Measurements from ENCODE around the gene RPL18.

RPL18 gene

DNA sequence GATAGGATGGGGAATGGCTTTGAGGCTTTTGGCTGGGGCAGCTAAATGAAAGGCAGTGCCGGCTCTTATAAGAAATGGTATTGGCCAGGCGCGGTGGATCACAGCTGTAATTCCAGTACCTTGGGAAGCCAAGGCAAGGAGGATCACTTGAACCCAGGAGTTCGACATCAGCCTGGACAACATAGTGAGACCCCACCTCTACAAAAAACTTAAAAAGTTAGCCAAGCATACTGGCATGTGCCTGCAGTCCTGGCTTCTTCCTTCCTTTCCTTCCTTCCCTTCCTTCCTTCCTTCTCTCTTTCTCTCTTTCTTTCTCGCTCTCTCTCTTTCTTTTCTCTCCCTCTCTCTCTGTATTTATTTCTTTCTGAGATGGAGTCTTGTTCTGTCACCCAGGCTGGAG is 23.9 kb upstream of the RPL18 start:
- no peak overlapping the region for H4K5ac ChIP-seq (ENCODE audit: low read length)

DNA sequence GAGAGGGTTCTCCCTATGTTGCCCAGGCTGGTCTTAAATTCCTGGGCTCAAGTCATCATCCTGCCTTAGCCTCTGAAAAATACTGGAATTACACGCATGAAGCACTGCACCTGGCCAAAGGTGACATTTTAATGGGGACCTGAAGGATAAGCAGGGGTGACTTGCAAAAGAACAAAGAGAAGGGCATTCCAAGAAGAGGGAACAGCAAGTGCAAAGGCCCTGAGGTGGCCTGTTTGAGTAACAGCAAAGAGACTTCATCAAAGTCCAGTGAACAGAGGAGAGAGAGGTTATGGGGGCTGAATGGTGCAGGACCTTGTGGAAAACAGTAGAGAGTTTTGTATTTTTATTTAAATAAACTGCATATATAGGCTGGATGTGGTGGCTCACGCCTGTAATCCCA is 22.9 kb upstream of the RPL18 start:
- H3K23ac ChIP-seq (ENCODE audit: low read length) = no peak overlapping the region

More for the DNA sequence above, 23.9 kb upstream of the RPL18 start:
- peaks cover 4% of the 10 kb centered on the region for H3K4me1 ChIP-seq (ENCODE audit: control insufficient read depth, low read depth, low read length)
- no peak for DNase-seq
- H2AK5ac ChIP-seq (ENCODE audit: low read length) = no peak overlapping the region
- no peaks in the 10 kb centered on the region for H3K79me1 ChIP-seq (ENCODE audit: low read length)
- no CpG with 5 or more reads among the region's 5 CpGs for WGBS (ENCODE audit: extremely low coverage, insufficient coverage, low lambda C conversion rate)
- no peak overlapping the region for H3K9ac ChIP-seq (ENCODE audit: low read length)
- no peak overlapping the region for H3K4me3 ChIP-seq (ENCODE audit: low read length)
- H3K56ac ChIP-seq (ENCODE audit: low read length) = no peak overlapping the region
- no peak overlapping the region for H3K27ac ChIP-seq (ENCODE audit: low read depth, low read length)
- H3K27me3 ChIP-seq (ENCODE audit: insufficient read depth, low read length, poor library complexity) = no peaks in the 10 kb centered on the region
- H3K4me2 ChIP-seq (ENCODE audit: low read length) = no peak overlapping the region
- H3K79me2 ChIP-seq (ENCODE audit: control insufficient read depth, insufficient read depth, low read length) = no peaks in the 10 kb centered on the region
- no peak overlapping the region for H3K4ac ChIP-seq (ENCODE audit: low read depth, low read length)
- no peak overlapping the region for H2BK120ac ChIP-seq (ENCODE audit: low read depth, low read length)
- no peak overlapping the region for H2BK15ac ChIP-seq (replicated peaks; ENCODE audit: low read depth)
- H3K23ac ChIP-seq (ENCODE audit: low read length) = no peak overlapping the region
- H3K18ac ChIP-seq (ENCODE audit: low read length) = no peak overlapping the region
- no peak overlapping the region for H4K8ac ChIP-seq (ENCODE audit: low read depth, low read length)
- H3K36me3 ChIP-seq (ENCODE audit: control insufficient read depth, insufficient read depth, low read length) = no peaks in the 10 kb centered on the region
- H2BK5ac ChIP-seq (ENCODE audit: low read length) = no peak overlapping the region

DNA sequence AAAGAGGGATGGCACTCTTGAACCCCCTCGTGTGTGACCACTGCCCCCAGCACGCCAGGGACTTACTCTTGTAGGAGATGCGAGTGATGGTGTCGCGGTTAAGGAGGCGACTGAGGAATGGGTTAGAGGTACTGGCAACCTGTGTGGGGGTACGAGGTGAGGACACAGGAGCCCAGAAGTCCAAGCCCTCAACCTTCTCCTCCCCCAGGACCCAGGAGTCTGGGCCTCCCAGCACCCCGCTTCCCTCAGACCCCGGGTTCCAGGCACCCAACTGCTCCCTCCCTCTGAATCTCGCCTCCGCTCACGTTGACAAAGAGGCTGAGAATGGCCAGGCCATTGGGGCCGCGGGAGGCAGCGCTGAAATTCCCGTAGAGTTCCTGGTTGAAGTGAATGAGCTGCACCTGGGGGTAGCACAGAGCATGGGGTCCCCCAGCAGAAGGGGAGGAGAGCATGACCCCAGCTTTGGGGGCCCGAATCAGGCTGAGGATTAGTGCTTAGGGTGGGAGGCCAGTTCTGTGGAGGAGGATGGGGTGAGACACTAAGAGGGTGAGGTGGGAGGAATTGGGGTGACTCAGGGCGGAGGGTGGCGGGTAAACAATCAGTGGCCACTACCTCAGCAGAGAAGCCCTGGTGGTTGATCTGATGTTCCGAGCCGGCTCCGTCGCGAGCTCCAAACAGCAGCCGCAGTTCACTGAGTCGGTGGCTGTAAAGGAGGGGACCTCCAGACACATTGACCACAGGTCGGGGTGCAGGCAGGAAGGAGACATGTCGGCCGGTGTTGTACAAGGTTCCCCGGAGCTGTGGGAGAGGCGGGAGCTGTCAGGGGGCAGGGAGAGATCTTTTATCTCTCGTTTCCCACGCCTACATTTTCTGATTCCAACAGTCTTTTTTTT is 20.8 kb upstream of the RPL18 start:
- no peak overlapping the region for H2BK5ac ChIP-seq (ENCODE audit: low read length)
- no CpG with 5 or more reads among the region's 33 CpGs for WGBS (ENCODE audit: extremely low coverage, insufficient coverage, low lambda C conversion rate)

More for the DNA sequence above, 22.9 kb upstream of the RPL18 start:
- no peaks in the 10 kb centered on the region for H3K27me3 ChIP-seq (ENCODE audit: insufficient read depth, low read length, poor library complexity)
- no peaks in the 10 kb centered on the region for H3K79me1 ChIP-seq (ENCODE audit: low read length)
- no peak overlapping the region for H2BK120ac ChIP-seq (ENCODE audit: low read depth, low read length)
- H3K36me3 ChIP-seq (ENCODE audit: control insufficient read depth, insufficient read depth, low read length) = no peaks in the 10 kb centered on the region
- no peak overlapping the region for H3K4me3 ChIP-seq (ENCODE audit: low read length)
- no peak overlapping the region for H4K5ac ChIP-seq (ENCODE audit: low read length)
- no peak for DNase-seq
- no peak overlapping the region for H2BK15ac ChIP-seq (replicated peaks; ENCODE audit: low read depth)
- no peak overlapping the region for H3K56ac ChIP-seq (ENCODE audit: low read length)
- H2BK5ac ChIP-seq (ENCODE audit: low read length) = no peak overlapping the region
- H3K4me2 ChIP-seq (ENCODE audit: low read length) = no peak overlapping the region
- no peak overlapping the region for H3K4ac ChIP-seq (ENCODE audit: low read depth, low read length)
- H3K79me2 ChIP-seq (ENCODE audit: control insufficient read depth, insufficient read depth, low read length) = no peaks in the 10 kb centered on the region
- H3K18ac ChIP-seq (ENCODE audit: low read length) = no peak overlapping the region
- H3K27ac ChIP-seq (ENCODE audit: low read depth, low read length) = no peak overlapping the region
- H3K9ac ChIP-seq (ENCODE audit: low read length) = no peak overlapping the region
- no CpG with 5 or more reads among the region's 2 CpGs for WGBS (ENCODE audit: extremely low coverage, insufficient coverage, low lambda C conversion rate)
- H4K8ac ChIP-seq (ENCODE audit: low read depth, low read length) = no peak overlapping the region
- no peak overlapping the region for H2AK5ac ChIP-seq (ENCODE audit: low read length)
- H3K4me1 ChIP-seq (ENCODE audit: control insufficient read depth, low read depth, low read length) = peaks cover 4% of the 10 kb centered on the region

DNA sequence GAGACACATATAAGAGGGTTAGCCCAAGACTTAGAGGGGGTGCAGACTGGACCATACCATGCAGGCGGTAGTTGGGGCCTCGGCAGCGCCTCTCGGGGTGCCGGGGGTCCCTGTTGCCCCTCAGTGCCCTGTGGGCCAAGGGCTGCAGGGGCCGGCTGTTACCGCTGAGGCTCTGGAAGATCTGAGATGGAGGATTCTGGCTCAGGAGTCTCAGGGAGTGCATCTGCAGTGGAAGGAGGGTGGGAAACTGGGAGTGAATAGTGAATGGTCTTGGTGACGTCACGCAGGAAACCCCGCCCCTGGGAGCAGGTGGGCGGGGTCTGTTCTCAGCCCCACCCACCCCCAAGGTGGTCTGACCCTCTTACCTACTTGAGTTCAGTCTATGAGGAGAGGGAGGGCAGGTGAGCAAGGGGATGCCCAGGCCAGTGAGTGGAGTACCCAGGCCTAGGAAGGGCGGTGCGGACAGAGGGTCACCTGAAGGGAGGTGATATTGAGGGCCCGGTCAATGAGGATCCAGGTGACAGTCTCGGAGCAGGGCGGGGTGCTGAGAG is 19.9 kb upstream of the RPL18 start:
- DNase-seq = no peak

More for the DNA sequence above, 20.8 kb upstream of the RPL18 start:
- Histone ChIP-seq H3K4ac (ENCODE audit: low read depth, low read length) (no peak overlapping the region), H2BK15ac (replicated peaks; ENCODE audit: low read depth) (no peak overlapping the region), H3K27ac (ENCODE audit: low read depth, low read length) (no peak overlapping the region), H4K8ac (ENCODE audit: low read depth, low read length) (no peak overlapping the region), H2AK5ac (ENCODE audit: low read length) (no peak overlapping the region), H3K79me1 (ENCODE audit: low read length) (no peaks in the 10 kb centered on the region), H3K9ac (ENCODE audit: low read length) (no peak overlapping the region), H3K4me3 (ENCODE audit: low read length) (no peak overlapping the region), H3K4me2 (ENCODE audit: low read length) (no peak overlapping the region), H3K4me1 (ENCODE audit: control insufficient read depth, low read depth, low read length) (peaks cover 7% of the 10 kb centered on the region), H3K36me3 (ENCODE audit: control insufficient read depth, insufficient read depth, low read length) (no peaks in the 10 kb centered on the region), H3K79me2 (ENCODE audit: control insufficient read depth, insufficient read depth, low read length) (no peaks in the 10 kb centered on the region), H3K27me3 (ENCODE audit: insufficient read depth, low read length, poor library complexity) (peaks cover 9% of the 10 kb centered on the region), H3K18ac (ENCODE audit: low read length) (no peak overlapping the region), H2BK120ac (ENCODE audit: low read depth, low read length) (no peak overlapping the region), H4K5ac (ENCODE audit: low read length) (no peak overlapping the region), H3K56ac (ENCODE audit: low read length) (no peak overlapping the region), H3K23ac (ENCODE audit: low read length) (no peak overlapping the region)
- no peak for DNase-seq

DNA sequence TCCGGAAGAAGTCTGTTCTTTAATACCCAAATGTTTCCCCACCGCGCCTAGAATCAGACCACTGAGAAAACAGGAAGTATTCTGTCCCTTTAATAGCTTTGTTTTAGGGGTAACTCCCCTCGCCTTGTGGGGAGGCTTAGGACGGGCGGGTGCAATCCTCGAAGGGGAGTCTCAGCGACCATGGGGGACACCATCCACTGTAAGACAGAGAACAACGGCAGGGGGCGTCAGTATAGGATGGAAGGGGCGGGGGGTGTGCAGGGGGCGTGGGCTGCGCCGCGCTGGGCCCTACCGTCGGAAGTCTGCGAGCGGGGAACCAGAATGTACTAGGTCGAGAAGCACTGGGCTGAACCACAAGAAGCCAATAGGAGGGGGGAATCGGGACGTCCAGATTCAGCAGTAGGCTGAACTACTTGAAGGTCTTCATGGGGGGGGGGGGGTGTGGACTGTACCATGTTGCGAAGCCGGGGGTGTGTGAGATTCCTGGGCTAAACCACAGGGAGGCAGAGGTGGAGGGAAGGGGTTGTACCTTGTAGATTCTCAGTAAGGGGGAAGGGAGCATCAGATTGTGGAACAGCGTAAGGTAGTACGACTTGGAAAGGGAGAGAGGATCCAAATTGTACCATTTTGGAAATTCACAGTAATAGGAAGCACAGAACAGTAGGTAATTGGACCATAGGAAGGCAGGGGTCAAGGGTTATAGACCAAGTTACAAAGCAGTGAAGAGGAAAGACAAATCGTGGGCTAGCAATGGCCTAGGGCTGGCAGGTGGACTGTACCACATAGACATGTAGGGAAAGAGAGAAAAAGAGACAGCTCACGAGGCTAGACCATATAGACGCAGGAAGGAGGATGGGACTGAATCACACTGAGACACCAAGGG is 19.2 kb upstream of the RPL18 start:
- Histone ChIP-seq H3K56ac (ENCODE audit: low read length) (peak overlapping the region; percentile 66), H3K18ac (ENCODE audit: low read length) (no peak overlapping the region), H2BK120ac (ENCODE audit: low read depth, low read length) (no peak overlapping the region), H3K79me1 (ENCODE audit: low read length) (no peaks in the 10 kb centered on the region), H3K4me1 (ENCODE audit: control insufficient read depth, low read depth, low read length) (peaks cover 10% of the 10 kb centered on the region), H3K4me2 (ENCODE audit: low read length) (peak overlapping the region; percentile 59), H3K23ac (ENCODE audit: low read length) (no peak overlapping the region), H2BK15ac (replicated peaks; ENCODE audit: low read depth) (no peak overlapping the region), H3K79me2 (ENCODE audit: control insufficient read depth, insufficient read depth, low read length) (no peaks in the 10 kb centered on the region), H4K8ac (ENCODE audit: low read depth, low read length) (no peak overlapping the region), H2AK5ac (ENCODE audit: low read length) (peak overlapping the region; percentile 93), H3K27me3 (ENCODE audit: insufficient read depth, low read length, poor library complexity) (peaks cover 9% of the 10 kb centered on the region), H2BK5ac (ENCODE audit: low read length) (peak overlapping the region; percentile 76), H3K4ac (ENCODE audit: low read depth, low read length) (no peak overlapping the region), H3K36me3 (ENCODE audit: control insufficient read depth, insufficient read depth, low read length) (no peaks in the 10 kb centered on the region), H3K4me3 (ENCODE audit: low read length) (no peak overlapping the region), H3K9ac (ENCODE audit: low read length) (peak overlapping the region; percentile 34), H4K5ac (ENCODE audit: low read length) (peak overlapping the region; percentile 71), H3K27ac (ENCODE audit: low read depth, low read length) (no peak overlapping the region)
- DNase-seq = peak; percentile 96
- no CpG with 5 or more reads among the region's 29 CpGs for WGBS (ENCODE audit: extremely low coverage, insufficient coverage, low lambda C conversion rate)

More for the DNA sequence above, 19.9 kb upstream of the RPL18 start:
- Histone ChIP-seq H3K4me3 (ENCODE audit: low read length) (no peak overlapping the region), H4K8ac (ENCODE audit: low read depth, low read length) (no peak overlapping the region), H3K23ac (ENCODE audit: low read length) (no peak overlapping the region), H3K56ac (ENCODE audit: low read length) (peak overlapping the region; percentile 64), H2BK5ac (ENCODE audit: low read length) (no peak overlapping the region), H2BK15ac (replicated peaks; ENCODE audit: low read depth) (no peak overlapping the region), H3K27me3 (ENCODE audit: insufficient read depth, low read length, poor library complexity) (peaks cover 9% of the 10 kb centered on the region), H3K9ac (ENCODE audit: low read length) (no peak overlapping the region), H3K4ac (ENCODE audit: low read depth, low read length) (no peak overlapping the region), H3K4me1 (ENCODE audit: control insufficient read depth, low read depth, low read length) (peaks cover 10% of the 10 kb centered on the region), H4K5ac (ENCODE audit: low read length) (peak overlapping the region; percentile 71), H3K18ac (ENCODE audit: low read length) (no peak overlapping the region), H2AK5ac (ENCODE audit: low read length) (peak overlapping the region; percentile 93), H2BK120ac (ENCODE audit: low read depth, low read length) (no peak overlapping the region), H3K79me1 (ENCODE audit: low read length) (no peaks in the 10 kb centered on the region), H3K4me2 (ENCODE audit: low read length) (no peak overlapping the region), H3K27ac (ENCODE audit: low read depth, low read length) (no peak overlapping the region), H3K79me2 (ENCODE audit: control insufficient read depth, insufficient read depth, low read length) (no peaks in the 10 kb centered on the region), H3K36me3 (ENCODE audit: control insufficient read depth, insufficient read depth, low read length) (no peaks in the 10 kb centered on the region)
- WGBS (ENCODE audit: extremely low coverage, insufficient coverage, low lambda C conversion rate) = no CpG with 5 or more reads among the region's 16 CpGs
